ENCODE results near the gene MACROD2. TPM values are rescaled to one million over a fixed set of nuclear protein-coding genes. Genes with fewer than 3 reads are reported as not detected.

Gene MACROD2
- polyA plus RNA-seq, 4 donors = 1.00 to 4.8 (median 1.4) TPM

DNA sequence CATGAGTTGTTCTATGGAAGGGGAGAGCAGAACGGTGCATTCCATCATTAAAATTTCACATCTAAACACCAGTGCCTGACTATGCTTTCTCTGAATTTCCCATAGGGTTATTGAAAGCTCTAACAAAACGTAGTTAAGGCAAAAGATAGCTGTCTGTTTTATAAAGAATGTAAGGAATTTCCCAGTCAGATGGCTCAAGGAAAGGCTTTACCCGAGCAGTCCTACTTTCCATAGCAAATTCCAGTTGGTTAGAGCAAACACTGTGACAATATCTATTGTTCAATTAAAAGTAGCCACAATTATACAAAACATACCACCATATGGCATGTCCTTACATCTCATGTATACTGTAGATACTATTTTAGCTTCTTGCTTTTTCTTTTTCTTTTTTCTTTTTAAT is 1401.6 kb downstream of the MACROD2 start:
- H3K9me3 ChIP-seq (ENCODE audit: control insufficient read depth in 2 of 2, insufficient read depth in 1 of 2, low read depth in 1 of 2, low read length in 1 of 2) = no peaks in the 10 kb centered on the region
- H3K4me1 ChIP-seq (ENCODE audit: control insufficient read depth in 3 of 3, insufficient read depth in 2 of 3, low read depth in 1 of 3, low read length in 2 of 3) = no peaks in the 10 kb centered on the region
- no peak for DNase-seq
- no peak for FAIRE-seq
- H3K36me3 ChIP-seq (ENCODE audit: control insufficient read depth in 3 of 3, insufficient read depth in 2 of 3, low read depth in 1 of 3, low read length in 3 of 3) = no peaks in the 10 kb centered on the region
- H3K4me3 ChIP-seq (ENCODE audit: low read depth in 1 of 3, low read length in 3 of 3) = no peak overlapping the region
- H3K27ac ChIP-seq (ENCODE audit: low read depth in 1 of 3, low read length in 2 of 3) = no peak overlapping the region
- H3K27me3 ChIP-seq (ENCODE audit: control insufficient read depth in 3 of 3, insufficient read depth in 3 of 3, low read length in 3 of 3) = no peaks in the 10 kb centered on the region
- 74 to 80% (median 76%) methylated on average over 3 of the region's 3 CpGs for WGBS, 3 donors

DNA sequence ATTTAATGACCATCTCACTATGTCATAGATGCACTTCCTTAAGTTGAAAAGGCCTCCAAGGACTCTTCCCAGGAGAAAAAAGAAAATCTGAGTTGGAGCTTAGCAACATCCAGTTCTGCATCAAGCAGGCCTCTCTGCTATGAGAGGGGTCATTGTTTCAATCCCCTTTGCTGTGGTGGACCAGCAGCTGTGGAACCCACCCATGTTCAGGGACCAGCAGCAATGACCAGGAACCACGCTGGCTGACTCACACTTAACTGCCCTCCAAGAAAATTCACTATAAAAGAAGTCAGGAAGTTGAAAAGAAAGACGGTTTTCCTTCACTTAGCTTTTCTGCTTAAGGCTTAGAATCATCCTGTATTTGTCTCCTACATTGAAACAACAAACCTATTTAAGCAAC is 1404.5 kb downstream of the MACROD2 start:
- no peak for DNase-seq

DNA sequence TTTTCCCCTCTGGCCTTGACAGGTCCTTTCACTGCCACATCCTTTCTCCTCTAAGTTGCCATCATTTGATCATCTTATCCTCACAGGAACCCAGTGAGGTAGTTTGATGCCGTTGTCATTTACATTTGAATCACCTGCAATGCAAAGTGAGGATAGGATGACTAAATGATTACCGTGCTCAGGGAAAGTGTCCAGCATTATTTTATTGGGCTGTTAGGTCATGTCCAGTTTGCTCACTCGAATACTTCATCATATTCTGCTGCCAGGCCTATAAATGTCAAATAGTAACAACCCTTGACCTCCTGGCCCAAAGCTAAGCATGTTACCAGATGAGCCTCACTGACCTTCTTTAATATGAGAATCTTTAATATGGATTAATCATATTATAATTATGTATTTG is 1410.8 kb downstream of the MACROD2 start:
- H3K27me3 ChIP-seq (ENCODE audit: control insufficient read depth in 3 of 3, insufficient read depth in 3 of 3, low read length in 3 of 3) = no peaks in the 10 kb centered on the region
- no peak for DNase-seq
- WGBS, 3 donors = 62 to 77% (median 67%) methylated on average over 3 of the region's 3 CpGs
- peaks cover 0 to 2% of the 10 kb centered on the region in 2 donors for H3K9me3 ChIP-seq (ENCODE audit: control insufficient read depth in 2 of 2, insufficient read depth in 1 of 2, low read depth in 1 of 2, low read length in 1 of 2)
- H3K27ac ChIP-seq (ENCODE audit: low read depth in 1 of 3, low read length in 2 of 3) = no peak overlapping the region
- H3K4me3 ChIP-seq (ENCODE audit: low read depth in 1 of 3, low read length in 3 of 3) = no peak overlapping the region
- no peak for FAIRE-seq
- H3K36me3 ChIP-seq (ENCODE audit: control insufficient read depth in 3 of 3, insufficient read depth in 2 of 3, low read depth in 1 of 3, low read length in 3 of 3) = no peaks in the 10 kb centered on the region
- no peaks in the 10 kb centered on the region for H3K4me1 ChIP-seq (ENCODE audit: control insufficient read depth in 3 of 3, insufficient read depth in 2 of 3, low read depth in 1 of 3, low read length in 2 of 3)

More for the DNA sequence above, 1404.5 kb downstream of the MACROD2 start:
- peaks cover 0 to 2% of the 10 kb centered on the region in 2 donors for H3K9me3 ChIP-seq (ENCODE audit: control insufficient read depth in 2 of 2, insufficient read depth in 1 of 2, low read depth in 1 of 2, low read length in 1 of 2)
- 69 to 82% (median 75%) methylated on average over 2 of the region's 2 CpGs for WGBS, 3 donors
- no peak for FAIRE-seq
- H3K27ac ChIP-seq (ENCODE audit: low read depth in 1 of 3, low read length in 2 of 3) = no peak overlapping the region
- H3K4me1 ChIP-seq (ENCODE audit: control insufficient read depth in 3 of 3, insufficient read depth in 2 of 3, low read depth in 1 of 3, low read length in 2 of 3) = no peaks in the 10 kb centered on the region
- H3K4me3 ChIP-seq (ENCODE audit: low read depth in 1 of 3, low read length in 3 of 3) = no peak overlapping the region
- H3K36me3 ChIP-seq (ENCODE audit: control insufficient read depth in 3 of 3, insufficient read depth in 2 of 3, low read depth in 1 of 3, low read length in 3 of 3) = no peaks in the 10 kb centered on the region
- H3K27me3 ChIP-seq (ENCODE audit: control insufficient read depth in 3 of 3, insufficient read depth in 3 of 3, low read length in 3 of 3) = no peaks in the 10 kb centered on the region

DNA sequence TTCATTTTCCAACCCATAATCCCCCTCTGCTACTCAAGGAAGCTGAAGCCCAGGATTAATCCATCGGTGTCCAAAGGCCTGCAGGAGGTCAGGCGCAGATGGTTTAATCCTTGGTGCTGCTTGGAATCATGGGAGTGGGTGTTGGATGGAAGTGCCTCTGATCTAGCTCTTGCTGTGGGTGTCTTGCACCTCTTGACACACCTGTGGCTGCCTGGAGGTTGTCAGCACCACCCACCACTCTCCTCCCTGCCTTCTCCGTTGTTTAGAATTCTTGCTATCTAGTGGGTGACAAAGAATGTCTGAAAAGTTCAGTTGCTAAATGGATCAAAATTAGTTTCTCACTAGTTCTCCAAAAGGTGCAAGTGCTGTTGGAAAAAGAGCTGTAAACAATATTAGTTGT is 1416.5 kb downstream of the MACROD2 start:
- DNase-seq = no peak
- no peak for FAIRE-seq
- Histone ChIP-seq H3K4me1 (ENCODE audit: control insufficient read depth in 3 of 3, insufficient read depth in 2 of 3, low read depth in 1 of 3, low read length in 2 of 3) (no peaks in the 10 kb centered on the region), H3K36me3 (ENCODE audit: control insufficient read depth in 3 of 3, insufficient read depth in 2 of 3, low read depth in 1 of 3, low read length in 3 of 3) (no peaks in the 10 kb centered on the region), H3K27me3 (ENCODE audit: control insufficient read depth in 3 of 3, insufficient read depth in 3 of 3, low read length in 3 of 3) (no peaks in the 10 kb centered on the region), H3K27ac (ENCODE audit: low read depth in 1 of 3, low read length in 2 of 3) (no peak overlapping the region), H3K9me3 (ENCODE audit: control insufficient read depth in 2 of 2, insufficient read depth in 1 of 2, low read depth in 1 of 2, low read length in 1 of 2) (no peaks in the 10 kb centered on the region), H3K4me3 (ENCODE audit: low read depth in 1 of 3, low read length in 3 of 3) (no peak overlapping the region)
- 80 to 88% (median 84%) methylated on average over 3 of the region's 3 CpGs for WGBS, 3 donors

DNA sequence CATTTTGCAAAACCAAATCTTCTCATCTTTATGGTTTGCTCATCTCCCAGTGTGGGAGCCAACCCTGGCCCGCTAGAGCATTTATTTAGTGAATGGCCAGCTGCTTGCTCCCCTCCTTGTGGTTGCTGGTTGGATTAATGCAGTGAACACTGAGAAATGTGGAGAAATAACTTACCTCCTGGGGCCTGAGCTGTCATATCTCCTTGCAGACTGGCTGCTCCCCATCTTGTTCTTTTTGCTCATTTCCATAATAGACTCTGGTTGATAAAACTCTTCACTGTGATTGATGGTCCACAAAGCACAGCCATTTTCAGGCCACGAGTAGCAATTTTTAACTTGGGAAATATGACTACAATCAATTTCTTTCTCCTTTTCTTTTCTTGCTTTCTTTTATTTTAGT is 1420.6 kb downstream of the MACROD2 start:
- no peaks in the 10 kb centered on the region for H3K27me3 ChIP-seq (ENCODE audit: control insufficient read depth in 3 of 3, insufficient read depth in 3 of 3, low read length in 3 of 3)
- no peaks in the 10 kb centered on the region for H3K9me3 ChIP-seq (ENCODE audit: control insufficient read depth in 2 of 2, insufficient read depth in 1 of 2, low read depth in 1 of 2, low read length in 1 of 2)
- FAIRE-seq (no peak), DNase-seq (no peak)
- H3K4me1 ChIP-seq (ENCODE audit: control insufficient read depth in 3 of 3, insufficient read depth in 2 of 3, low read depth in 1 of 3, low read length in 2 of 3) = no peaks in the 10 kb centered on the region
- no peak overlapping the region for H3K4me3 ChIP-seq (ENCODE audit: low read depth in 1 of 3, low read length in 3 of 3)
- WGBS, 3 donors = 78 to 85% (median 85%) methylated on average over 2 of the region's 2 CpGs
- H3K36me3 ChIP-seq (ENCODE audit: control insufficient read depth in 3 of 3, insufficient read depth in 2 of 3, low read depth in 1 of 3, low read length in 3 of 3) = no peaks in the 10 kb centered on the region
- H3K27ac ChIP-seq (ENCODE audit: low read depth in 1 of 3, low read length in 2 of 3) = no peak overlapping the region

DNA sequence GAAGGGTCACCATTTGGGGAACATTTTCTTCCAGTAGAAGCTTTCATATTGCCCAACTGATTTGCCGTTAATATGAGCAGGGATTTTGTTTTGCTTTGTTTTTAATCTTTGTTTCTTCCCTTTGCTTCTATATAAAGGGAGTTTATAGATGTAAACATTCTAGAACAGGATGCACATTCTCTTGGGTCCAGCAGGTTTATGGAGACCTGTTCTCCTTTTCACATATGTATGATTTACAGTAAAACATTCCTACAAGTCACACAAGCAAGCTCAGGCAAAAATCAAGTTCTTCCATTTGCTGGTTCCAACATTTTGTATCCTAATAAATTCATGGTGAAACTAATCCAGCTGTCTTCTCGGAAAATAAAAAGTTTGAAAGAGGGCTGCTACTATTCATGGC is 1424.5 kb downstream of the MACROD2 start:
- DNase-seq = no peak
- no peaks in the 10 kb centered on the region for H3K36me3 ChIP-seq (ENCODE audit: control insufficient read depth in 3 of 3, insufficient read depth in 2 of 3, low read depth in 1 of 3, low read length in 3 of 3)
- H3K9me3 ChIP-seq (ENCODE audit: control insufficient read depth in 2 of 2, insufficient read depth in 1 of 2, low read depth in 1 of 2, low read length in 1 of 2) = no peaks in the 10 kb centered on the region
- no peak for FAIRE-seq
- no peaks in the 10 kb centered on the region for H3K27me3 ChIP-seq (ENCODE audit: control insufficient read depth in 3 of 3, insufficient read depth in 3 of 3, low read length in 3 of 3)
- no peak overlapping the region for H3K4me3 ChIP-seq (ENCODE audit: low read depth in 1 of 3, low read length in 3 of 3)
- H3K4me1 ChIP-seq (ENCODE audit: control insufficient read depth in 3 of 3, insufficient read depth in 2 of 3, low read depth in 1 of 3, low read length in 2 of 3) = no peaks in the 10 kb centered on the region
- H3K27ac ChIP-seq (ENCODE audit: low read depth in 1 of 3, low read length in 2 of 3) = no peak overlapping the region
- 77 to 88% (median 80%) methylated on average over 2 of the region's 2 CpGs for WGBS, 3 donors

DNA sequence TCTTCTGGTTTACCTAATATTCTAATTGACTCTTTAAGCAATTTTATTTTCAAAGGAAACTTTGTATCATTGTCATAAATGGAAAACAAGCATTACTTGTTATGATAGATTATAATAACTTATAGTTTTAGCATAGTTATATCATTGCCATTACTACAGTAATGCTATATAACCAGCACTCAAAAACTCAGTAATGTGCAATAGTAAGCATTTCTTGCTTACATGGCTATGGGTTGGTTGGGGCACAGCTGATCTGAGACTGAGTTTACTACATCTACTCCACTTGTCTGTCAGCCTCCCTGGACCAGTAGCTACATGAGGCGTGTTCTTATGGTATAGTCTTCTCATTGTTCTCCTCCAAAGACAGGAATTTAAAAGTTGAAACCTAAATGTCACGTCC is 1427.7 kb downstream of the MACROD2 start:
- H3K4me1 ChIP-seq (ENCODE audit: control insufficient read depth in 3 of 3, insufficient read depth in 2 of 3, low read depth in 1 of 3, low read length in 2 of 3) = no peaks in the 10 kb centered on the region
- no peaks in the 10 kb centered on the region for H3K36me3 ChIP-seq (ENCODE audit: control insufficient read depth in 3 of 3, insufficient read depth in 2 of 3, low read depth in 1 of 3, low read length in 3 of 3)
- peaks cover 0 to 2% of the 10 kb centered on the region in 2 donors for H3K9me3 ChIP-seq (ENCODE audit: control insufficient read depth in 2 of 2, insufficient read depth in 1 of 2, low read depth in 1 of 2, low read length in 1 of 2)
- no peak overlapping the region for H3K27ac ChIP-seq (ENCODE audit: low read depth in 1 of 3, low read length in 2 of 3)
- FAIRE-seq = no peak
- DNase-seq = no peak
- no peak overlapping the region for H3K4me3 ChIP-seq (ENCODE audit: low read depth in 1 of 3, low read length in 3 of 3)
- H3K27me3 ChIP-seq (ENCODE audit: control insufficient read depth in 3 of 3, insufficient read depth in 3 of 3, low read length in 3 of 3) = no peaks in the 10 kb centered on the region
- 58 to 73% (median 68%) methylated on average over 2 of the region's 2 CpGs for WGBS, 3 donors

DNA sequence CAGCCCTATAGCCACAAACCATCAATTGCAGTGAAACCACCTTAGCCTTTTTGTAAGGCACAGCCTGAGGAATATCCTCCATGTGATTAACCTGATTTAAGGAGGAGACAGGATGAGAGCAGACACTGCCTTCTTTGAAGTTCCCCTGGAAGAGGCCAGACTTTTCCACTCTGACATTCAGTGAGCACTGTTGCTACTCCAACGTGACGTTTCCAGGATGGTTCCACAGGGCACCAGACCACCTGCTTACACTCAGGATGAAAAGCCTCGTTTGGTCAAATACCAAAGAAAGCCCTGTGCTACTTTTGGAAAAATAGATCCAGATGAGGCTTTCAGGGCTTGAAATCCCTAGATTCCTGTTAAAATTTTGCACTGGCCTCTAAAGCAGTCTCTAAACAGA is 1444.2 kb downstream of the MACROD2 start:
- Histone ChIP-seq H3K9me3 (ENCODE audit: control insufficient read depth in 2 of 2, insufficient read depth in 1 of 2, low read depth in 1 of 2, low read length in 1 of 2) (peaks cover 0 to 3% of the 10 kb centered on the region in 2 donors), H3K4me1 (ENCODE audit: control insufficient read depth in 3 of 3, insufficient read depth in 2 of 3, low read depth in 1 of 3, low read length in 2 of 3) (no peaks in the 10 kb centered on the region), H3K27ac (ENCODE audit: low read depth in 1 of 3, low read length in 2 of 3) (no peak overlapping the region), H3K4me3 (ENCODE audit: low read depth in 1 of 3, low read length in 3 of 3) (no peak overlapping the region), H3K36me3 (ENCODE audit: control insufficient read depth in 3 of 3, insufficient read depth in 2 of 3, low read depth in 1 of 3, low read length in 3 of 3) (no peaks in the 10 kb centered on the region), H3K27me3 (ENCODE audit: control insufficient read depth in 3 of 3, insufficient read depth in 3 of 3, low read length in 3 of 3) (no peaks in the 10 kb centered on the region)
- DNase-seq (no peak), FAIRE-seq (no peak)
- WGBS, 3 donors = 35 to 49% (median 35%) methylated on average over 3 of the region's 3 CpGs

DNA sequence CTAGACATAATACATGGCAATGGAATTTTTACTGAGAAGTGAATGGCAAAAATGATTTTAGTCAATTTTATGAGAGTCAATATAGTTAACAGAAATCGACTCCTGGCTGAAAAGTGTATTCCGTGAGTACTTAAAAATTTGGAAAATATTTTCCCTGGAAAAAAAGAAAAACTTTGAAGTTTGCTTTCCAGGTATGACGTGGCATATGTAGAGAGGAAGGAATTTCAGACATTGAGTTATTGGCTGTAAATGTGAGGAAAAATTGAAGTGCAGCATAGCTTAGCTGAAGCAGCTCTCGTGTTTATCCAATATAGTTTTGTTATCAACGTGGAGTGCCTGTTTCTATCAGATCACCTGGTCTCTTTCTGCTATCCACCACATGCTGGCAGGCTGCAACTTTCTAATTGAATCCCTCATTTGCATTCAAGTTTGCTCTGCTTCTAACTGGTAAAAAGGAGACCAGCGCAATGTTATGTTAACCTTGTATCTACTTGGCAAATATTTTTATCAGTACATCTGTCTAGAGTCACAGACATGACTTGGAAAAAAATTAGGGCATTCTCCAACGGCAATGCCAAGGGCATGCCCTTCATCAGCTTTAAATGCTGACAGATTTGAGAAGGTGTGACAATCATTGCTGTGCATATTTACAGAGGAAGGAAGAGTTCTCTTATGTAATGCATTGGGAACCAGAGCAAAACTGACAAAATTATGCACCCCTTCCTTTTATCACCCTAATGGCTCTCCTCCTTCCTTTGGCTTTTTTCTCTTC is 1444.9 kb downstream of the MACROD2 start:
- DNase-seq (no peak), FAIRE-seq (no peak)
- H3K36me3 ChIP-seq (ENCODE audit: control insufficient read depth in 3 of 3, insufficient read depth in 2 of 3, low read depth in 1 of 3, low read length in 3 of 3) = no peaks in the 10 kb centered on the region
- H3K4me1 ChIP-seq (ENCODE audit: control insufficient read depth in 3 of 3, insufficient read depth in 2 of 3, low read depth in 1 of 3, low read length in 2 of 3) = no peaks in the 10 kb centered on the region
- peaks cover 0 to 3% of the 10 kb centered on the region in 2 donors for H3K9me3 ChIP-seq (ENCODE audit: control insufficient read depth in 2 of 2, insufficient read depth in 1 of 2, low read depth in 1 of 2, low read length in 1 of 2)
- H3K27me3 ChIP-seq (ENCODE audit: control insufficient read depth in 3 of 3, insufficient read depth in 3 of 3, low read length in 3 of 3) = no peaks in the 10 kb centered on the region
- WGBS, 3 donors = 35 to 53% (median 35%) methylated on average over 7 of the region's 7 CpGs
- no peak overlapping the region for H3K4me3 ChIP-seq (ENCODE audit: low read depth in 1 of 3, low read length in 3 of 3)
- H3K27ac ChIP-seq (ENCODE audit: low read depth in 1 of 3, low read length in 2 of 3) = no peak overlapping the region
